LHCN-M2 (cell line): ENCODE data around the gene CHD2. TPM values are rescaled to one million over a fixed set of nuclear protein-coding genes. Genes with fewer than 3 reads are reported as not detected.
"Not testable (repeated sequence)": the region's sequence is repeated elsewhere in the genome, so short reads cannot be mapped to it uniquely, and the experiment has no call there.

Source experiments
- DNase-seq: peaks from one replicate; pipeline ENCODE4 v3.0.0-alpha.2; 2012; ENCODE audit warnings: low read depth
- polyA plus RNA-seq: library from polyadenylated mRNA; unstranded; fragments of >200 nt; gene quantifications from one replicate; pipeline ENCODE4 v1.2.1, GENCODE V29; 2012; ENCODE audit warnings: missing spikeins
- total RNA-seq: library from RNA; depleted of rRNA; stranded (reverse); fragments of >200 nt; gene quantifications from 2 replicates; pipeline ENCODE4 v1.2.3, GENCODE V29; 2014; rRNA removed

The CHD2 gene
- total RNA-seq = 28.6 and 36.0 TPM in 2 replicates
- 15.4 TPM for polyA plus RNA-seq

DNA sequence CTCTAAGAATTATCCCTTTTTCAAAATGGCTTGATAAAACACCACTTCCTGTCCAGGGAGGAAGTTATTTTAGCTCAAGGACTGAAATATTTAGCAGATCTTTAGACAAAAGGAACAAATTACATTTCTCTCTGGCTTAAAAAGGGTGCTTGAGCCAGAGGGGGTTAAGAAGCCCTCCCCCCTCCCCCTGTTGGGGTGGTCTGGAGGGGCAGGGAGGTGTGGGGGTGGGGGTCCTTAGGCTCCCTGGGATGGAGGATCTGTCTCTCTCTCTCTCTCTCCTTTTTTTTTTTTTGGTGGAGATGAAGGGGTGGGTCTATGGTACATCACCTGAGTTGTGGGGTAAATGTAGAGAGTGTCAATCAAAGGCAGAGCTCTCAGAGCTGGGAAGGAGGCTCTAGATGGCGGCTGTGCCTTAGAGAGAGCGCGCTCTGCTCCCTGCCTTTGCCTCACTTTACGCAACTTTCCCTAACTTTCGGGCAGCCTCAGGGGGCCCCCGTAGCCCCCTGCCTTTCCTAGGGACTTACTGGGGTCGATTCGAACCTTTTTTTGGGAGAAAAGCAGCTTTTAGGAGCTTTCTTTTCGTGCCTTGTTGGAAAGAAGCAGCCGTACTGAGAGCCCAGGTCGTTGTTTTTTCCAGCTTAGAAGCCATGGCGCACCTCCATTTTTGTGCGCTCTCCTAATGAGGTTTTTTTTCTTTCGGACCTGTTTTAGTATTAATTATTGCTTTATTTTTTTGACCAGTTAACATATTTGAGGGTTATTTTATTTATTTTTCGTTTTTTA lies at the start of gene CHD2:
TSS of gene CHD2 (plus strand) at position 377 of the 783 bp plus-strand sequence. CDS start 914 bp downstream, outside the sequence.
- peak; percentile 88 for DNase-seq

DNA sequence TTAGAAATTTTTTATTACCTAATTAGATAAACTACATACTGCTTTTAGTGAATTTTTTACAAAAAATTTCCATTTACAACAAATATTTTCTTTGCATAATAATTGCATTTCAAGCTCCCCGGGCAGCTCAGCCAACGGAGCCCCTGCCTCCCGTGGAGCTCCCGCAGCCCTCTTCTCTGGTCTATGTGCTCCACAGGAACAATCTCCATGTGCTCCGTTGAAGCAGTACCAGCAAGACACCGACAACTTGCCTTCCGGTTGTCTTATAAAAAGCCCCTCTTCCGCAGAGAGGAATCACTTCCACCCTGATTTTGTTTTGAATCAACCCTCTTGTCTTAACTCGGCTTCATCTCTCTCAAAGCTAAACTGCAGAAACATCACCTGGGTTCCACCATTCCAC lies 46.9 kb upstream of the CHD2 start:
- DNase-seq = no peak

- no peak for DNase-seq
Observed at GRCh38 chr15:92861742-92862141, 38.4 kb upstream of the CHD2 start.

DNA sequence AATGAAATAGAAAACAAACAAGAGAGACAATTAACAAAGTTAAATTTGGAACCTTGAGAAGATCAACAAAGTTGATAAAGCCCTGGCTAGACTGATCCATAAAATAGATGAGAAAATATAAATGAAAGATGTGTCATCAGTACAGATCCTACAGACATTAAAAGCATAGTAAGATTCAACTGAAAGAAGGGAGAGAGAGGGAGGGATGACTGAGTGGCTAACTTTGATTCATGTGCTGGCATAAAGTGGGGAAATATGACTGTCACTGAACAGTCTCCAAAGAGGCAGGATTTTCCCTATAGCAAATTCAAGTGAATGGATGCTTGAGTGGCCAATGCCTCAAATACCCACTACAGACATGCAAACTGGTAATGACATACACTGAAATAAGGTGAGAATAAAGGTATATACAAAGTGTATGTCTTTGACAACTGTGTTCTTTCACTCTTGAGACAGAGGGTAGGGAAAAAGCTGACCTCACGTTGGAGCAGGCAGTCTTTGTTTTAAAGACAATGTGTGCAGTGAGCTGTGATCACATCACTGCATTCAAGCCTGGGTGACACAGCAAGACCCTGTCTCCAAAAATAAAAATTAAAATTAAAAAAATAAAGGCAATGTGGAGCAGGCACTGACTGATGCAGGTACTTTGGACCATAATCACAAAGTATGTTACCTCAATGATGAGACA lies 35.9 kb upstream of the CHD2 start:
- no peak for DNase-seq

DNA sequence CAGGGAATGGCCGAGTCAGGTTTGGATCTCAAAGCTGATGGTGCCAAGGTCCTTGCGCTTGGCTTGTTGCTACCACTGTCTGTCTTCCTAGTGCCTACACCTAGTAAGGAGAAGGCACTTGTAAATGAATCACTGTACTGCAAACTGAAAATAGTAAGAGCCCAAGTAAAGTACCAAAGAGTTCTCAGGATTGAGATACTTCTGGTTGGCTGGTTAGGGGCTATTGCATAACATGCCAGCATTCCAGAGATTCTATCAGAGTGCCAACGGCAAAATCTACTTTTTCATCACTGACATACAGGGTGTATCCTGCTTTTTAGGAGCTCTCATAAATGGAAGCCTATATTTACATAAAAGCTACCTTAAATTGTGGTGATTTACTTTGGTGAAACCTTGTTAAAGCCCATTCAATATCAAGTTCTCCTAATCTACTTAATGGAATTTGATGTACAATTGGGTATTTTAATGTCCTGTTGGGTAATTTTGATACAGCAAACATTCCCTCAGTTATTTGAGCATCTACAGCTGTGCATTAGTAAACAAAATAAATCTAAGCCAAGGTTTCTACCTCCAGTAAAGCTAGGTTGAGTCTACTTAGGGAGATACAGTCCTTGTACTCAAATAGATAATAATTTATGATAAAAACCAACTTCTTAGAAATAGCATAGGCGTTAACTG lies 30.7 kb upstream of the CHD2 start:
- DNase-seq = peak; percentile 65

- no peak for DNase-seq
Observed at GRCh38 chr15:92870010-92870591, 30.0 kb upstream of the CHD2 start.

GRCh38 chr15:92872967-92873366 lies 27.2 kb upstream of the CHD2 start:
- DNase-seq = not testable (repeated sequence)

GRCh38 chr15:92877000-92877399 lies 23.1 kb upstream of the CHD2 start:
- no peak for DNase-seq

GRCh38 chr15:92877416-92877815 lies 22.7 kb upstream of the CHD2 start:
- no peak for DNase-seq

DNA sequence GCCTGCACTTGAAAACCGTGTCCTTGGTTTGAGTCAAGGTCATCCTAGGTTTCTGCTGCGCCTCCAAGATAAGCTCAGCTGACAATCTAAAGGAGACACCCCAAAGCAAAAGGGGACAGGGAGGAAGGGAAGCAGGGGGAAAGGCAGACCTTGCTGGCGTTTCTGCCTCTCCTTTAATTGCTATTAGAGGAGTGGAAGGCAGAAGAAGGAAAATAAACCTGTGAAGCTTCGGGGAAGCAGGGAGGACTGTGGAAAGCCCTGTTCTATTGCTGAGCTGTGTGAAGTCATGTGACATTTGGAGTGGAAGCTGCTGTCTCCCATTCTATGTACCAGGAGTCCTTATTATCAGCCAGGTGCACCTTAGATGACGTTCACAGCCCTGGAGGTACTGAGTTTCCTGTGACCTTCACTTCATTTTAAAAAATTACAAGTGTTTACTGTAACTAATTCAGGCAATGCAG lies 21.5 kb upstream of the CHD2 start:
- no peak for DNase-seq

- no peak for DNase-seq
Observed at GRCh38 chr15:92879949-92880725, 20.0 kb upstream of the CHD2 start.

DNA sequence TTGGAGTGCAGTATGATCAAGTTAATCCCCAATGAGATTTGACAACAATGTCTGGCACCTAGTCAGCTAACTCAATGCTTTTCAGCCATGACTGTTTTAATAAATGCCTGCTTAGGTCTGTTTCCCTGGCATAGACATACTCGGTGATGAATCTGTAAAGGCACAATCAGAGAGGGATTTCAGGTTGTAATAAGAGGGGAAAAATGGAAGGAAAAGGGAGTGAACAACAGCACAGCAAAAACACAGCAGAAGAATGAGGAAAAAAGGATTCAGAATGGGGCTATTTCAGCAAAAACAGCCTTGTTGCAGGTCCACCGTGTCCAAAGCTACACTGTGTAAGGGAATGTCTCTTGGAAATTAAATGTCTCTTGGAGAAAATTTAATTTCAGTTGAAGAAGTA lies 19.3 kb upstream of the CHD2 start:
- DNase-seq = no peak

DNA sequence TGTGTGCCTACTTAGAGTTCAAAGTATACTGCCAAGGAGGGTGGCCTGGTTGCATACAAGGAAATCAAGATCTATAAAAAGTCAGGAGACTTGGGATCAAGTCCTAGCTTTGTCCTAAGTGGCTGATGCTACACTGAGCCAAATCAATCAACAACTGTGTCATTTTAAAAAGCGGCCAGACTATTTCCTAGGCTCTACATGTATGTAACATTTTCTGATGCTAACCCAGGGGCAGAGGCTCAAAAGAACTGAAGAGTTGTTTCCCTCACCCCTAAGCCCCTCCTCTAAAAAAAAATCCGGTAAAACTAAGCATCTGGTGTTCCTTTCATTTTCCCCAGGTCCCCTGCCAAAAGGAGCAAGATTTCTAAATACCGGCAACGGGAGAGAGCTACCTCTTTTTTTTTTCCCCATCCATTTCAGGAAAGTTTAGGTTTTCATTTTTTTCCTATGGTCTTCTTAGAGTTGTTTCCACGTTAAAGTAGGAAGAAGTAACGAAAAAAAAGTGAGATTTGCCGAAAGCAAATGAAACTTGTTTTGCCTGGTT lies 18.8 kb upstream of the CHD2 start:
- peak; percentile 45 for DNase-seq

GRCh38 chr15:92881802-92882696 lies 18.1 kb upstream of the CHD2 start:
- DNase-seq = peak; percentile 100

- no peak for DNase-seq
Observed at GRCh38 chr15:92882697-92883162, 17.4 kb upstream of the CHD2 start.

DNA sequence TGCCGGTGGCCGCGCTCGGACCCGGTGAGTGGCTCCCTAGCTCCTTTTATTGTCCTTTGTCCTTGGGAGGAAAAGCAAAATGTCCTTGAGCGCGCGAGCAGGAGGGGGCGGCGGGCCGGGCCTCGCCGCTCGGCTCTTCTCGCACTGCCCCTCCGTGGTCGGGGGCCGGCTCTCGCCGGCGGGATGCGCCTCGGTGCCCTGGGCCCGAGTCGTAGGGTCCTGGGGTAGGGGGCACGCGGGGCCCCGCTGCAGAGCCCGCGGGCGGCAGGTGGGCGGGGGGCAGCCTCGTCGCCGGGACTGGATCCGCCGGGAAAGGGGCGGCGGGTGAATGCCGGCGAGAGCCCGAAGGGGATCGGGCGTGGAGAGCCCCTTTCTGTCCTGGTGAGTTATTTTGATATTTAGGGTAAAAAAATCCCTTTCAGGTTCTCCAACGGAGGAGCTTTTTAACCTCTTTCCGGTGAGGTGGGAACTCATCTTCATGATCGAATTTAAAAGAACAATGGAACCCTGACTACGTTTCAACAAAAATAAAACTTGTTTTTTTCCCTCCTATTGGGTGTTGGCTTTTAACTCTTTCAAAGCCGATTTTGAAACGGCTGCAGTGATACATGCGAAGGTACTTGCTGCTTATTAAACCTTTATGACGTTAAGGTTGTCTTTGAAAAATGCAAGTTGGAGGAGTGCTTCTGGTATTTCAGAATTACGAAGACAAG lies 16.8 kb upstream of the CHD2 start:
- DNase-seq = peak; percentile 48

- DNase-seq = no peak
Observed at GRCh38 chr15:92883876-92884435, 16.2 kb upstream of the CHD2 start.

DNA sequence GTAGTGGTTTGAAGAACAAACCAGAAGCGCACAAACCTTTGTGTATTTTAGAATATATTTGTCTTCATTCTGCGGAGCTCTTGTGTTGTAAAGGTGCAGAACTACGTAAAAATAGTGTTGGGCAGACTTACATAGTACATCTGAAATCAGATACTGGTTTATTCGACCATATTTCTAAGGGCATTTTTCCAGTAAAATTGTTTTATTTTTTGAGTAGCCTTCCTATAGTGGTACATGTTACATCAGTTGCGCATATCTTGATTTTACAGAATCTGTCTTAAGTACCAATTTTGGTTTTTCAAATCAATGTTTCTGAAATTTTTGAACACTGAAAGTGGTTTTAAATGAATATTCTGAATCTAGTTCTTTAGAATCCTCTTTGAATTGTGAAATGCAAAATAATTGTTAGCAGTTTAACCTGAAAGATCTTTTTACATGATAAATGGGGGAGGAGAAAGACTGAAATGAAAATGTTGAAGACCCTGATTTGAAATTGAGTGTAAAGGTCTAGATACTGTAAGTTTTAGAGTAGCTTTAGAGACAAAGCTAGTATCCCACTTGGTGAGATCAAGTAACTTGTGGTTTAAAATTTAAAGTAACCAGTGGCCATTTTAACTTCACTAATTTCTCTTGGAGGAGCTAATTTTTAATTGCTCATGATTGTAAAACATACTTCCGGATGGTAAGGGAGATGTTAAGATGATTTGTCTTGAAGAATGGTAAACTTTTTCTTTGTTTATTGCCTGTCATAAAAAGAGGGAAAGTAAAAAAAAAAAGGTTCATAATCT lies 15.5 kb upstream of the CHD2 start:
- DNase-seq = peak; percentile 60
